Stimulated activated naive CD8-positive, alpha-beta T cell treated with anti-CD3 and anti-CD28 coated beads, Interleukin-15, amount 100 ng/mL, for 72 hours (primary cell): ENCODE measurements around the gene LAMB2.

Experiments
- ATAC-seq: fragments of 150-1000 bp; cut with Tn5 transposase; 2 replicates; pipeline ENCODE4 v1.10.0; 2021; ENCODE audit warnings: mild to moderate bottlenecking, moderate library complexity
- DNase-seq, 2 donors: peaks; one replicate each; pipeline ENCODE4 v3.0.0; 2021 to 2022
- H3K27ac Mint-ChIP-seq, 2 donors: one replicate each; pipeline ENCODE4 v1.8.0; 2022; ENCODE audit warnings: mild to moderate bottlenecking in 2 of 2, mixed read lengths in 2 of 2, moderate library complexity in 2 of 2
- H3K27me3 Mint-ChIP-seq: one replicate; pipeline ENCODE4 v1.8.0; 2022; ENCODE audit warnings: mixed read lengths
- H3K4me1 Mint-ChIP-seq: one replicate; pipeline ENCODE4 v1.8.0; 2022; ENCODE audit warnings: mild to moderate bottlenecking, mixed read lengths
- H3K4me3 Mint-ChIP-seq, 2 donors: one replicate each; pipeline ENCODE4 v1.8.0; 2022; ENCODE audit warnings: mild to moderate bottlenecking in 2 of 2, mixed read lengths in 2 of 2, moderate library complexity in 1 of 2
- H3K9me3 Mint-ChIP-seq, 2 donors: one replicate each; pipeline ENCODE4 v1.8.0; 2022; ENCODE audit warnings: mixed read lengths in 2 of 2

LAMB2 gene

GRCh38 chr3:49076646-49077045 lies 56.2 kb downstream of the LAMB2 start:
- H3K4me3 Mint-ChIP-seq: no peak overlapping the region
- no peaks in the 10 kb centered on the region for H3K9me3 Mint-ChIP-seq
- DNase-seq: no peak
- no peaks in the 10 kb centered on the region for H3K27me3 Mint-ChIP-seq
- no peaks in the 10 kb centered on the region for H3K4me1 Mint-ChIP-seq
- H3K27ac Mint-ChIP-seq: no peak overlapping the region
- no peak for ATAC-seq

GRCh38 chr3:49076116-49076515 lies 56.7 kb downstream of the LAMB2 start:
- no peak overlapping the region for H3K4me3 Mint-ChIP-seq
- no peaks in the 10 kb centered on the region for H3K27me3 Mint-ChIP-seq
- no peaks in the 10 kb centered on the region for H3K9me3 Mint-ChIP-seq
- no peak for ATAC-seq
- H3K27ac Mint-ChIP-seq: no peak overlapping the region
- H3K4me1 Mint-ChIP-seq: no peaks in the 10 kb centered on the region
- DNase-seq: no peak
